Amniotic stem cell (primary cell): ENCODE measurements around the gene NPIPB6.

ENCODE experiments used
- DNase-seq: peaks from one replicate; lab custom pipeline; 2025; lab: John Stamatoyannopoulos, UW

Gene NPIPB6

DNA sequence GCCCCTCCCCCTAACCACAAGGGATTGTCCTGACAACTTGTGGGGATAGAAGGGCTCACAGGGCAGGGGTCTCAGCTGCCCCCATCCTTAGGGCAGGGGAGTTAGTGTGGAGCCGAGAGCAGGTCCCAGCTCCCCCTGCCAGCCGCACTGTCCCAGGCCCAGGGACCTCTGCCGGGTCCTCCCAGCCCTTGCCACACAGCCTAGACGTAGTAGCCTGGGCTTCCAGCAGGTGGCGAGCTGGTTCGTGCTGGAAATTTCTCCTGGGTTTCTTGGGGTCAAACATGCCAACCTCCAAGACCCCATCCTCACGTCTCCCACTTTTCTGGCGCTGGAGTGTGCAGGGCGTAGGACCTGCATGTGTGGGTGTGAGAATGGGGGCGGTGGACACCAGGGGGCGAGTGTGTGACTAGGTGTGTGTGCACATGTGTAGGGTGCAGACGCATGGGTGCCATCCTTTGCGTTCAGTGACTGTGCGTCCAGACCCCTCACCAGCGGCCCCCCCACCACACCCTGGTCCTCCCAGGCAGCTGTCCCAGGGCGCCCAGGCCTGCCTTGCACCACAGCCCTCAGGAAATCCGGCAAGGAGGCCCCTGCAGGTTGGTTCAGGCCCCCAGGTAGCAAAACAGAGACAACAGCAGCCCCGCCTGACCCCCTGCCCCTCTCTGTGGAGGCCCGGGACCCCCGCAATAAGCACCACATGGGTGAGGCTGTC, 41.5 kb downstream of the NPIPB6 start:
- DNase-seq, result no peak

DNA sequence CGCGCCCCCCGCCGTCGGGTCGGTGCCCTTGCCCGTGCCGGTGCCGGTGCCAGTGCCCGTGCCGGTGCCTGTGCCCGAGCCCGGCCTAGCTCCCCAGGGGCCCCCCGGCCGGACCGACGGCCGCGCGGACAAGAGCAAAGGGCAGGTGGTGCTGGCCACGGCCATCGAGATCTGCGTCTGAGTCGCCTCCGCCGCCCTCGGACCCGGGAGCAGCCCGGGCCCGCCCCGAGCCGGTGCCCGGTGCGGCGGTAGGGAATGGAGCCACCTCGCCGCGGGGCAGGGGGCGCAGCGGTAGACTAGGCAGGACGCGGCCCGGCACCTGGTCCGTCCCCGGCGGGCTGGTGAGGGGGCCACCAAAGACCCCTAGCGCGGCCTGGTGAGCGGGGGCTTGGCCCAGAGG, 42.6 kb downstream of the NPIPB6 start:
- DNase-seq, result no peak

DNA sequence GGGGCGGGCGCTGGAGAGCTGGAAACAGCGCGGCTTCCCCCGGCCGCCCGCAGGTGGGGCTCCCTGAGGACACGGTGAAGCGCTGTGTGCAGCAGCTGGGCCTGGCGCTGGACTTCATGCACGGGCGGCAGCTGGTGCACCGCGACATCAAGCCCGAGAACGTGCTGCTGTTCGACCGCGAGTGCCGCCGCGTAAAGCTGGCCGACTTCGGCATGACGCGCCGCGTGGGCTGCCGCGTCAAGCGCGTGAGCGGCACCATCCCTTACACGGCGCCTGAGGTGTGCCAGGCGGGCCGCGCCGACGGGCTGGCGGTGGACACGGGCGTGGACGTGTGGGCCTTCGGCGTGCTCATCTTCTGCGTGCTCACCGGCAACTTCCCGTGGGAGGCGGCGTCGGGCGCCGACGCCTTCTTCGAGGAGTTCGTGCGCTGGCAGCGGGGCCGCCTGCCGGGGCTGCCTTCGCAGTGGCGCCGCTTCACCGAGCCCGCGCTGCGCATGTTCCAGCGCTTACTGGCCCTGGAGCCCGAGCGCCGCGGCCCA, 43.2 kb downstream of the NPIPB6 start:
- DNase-seq, result no peak

DNA sequence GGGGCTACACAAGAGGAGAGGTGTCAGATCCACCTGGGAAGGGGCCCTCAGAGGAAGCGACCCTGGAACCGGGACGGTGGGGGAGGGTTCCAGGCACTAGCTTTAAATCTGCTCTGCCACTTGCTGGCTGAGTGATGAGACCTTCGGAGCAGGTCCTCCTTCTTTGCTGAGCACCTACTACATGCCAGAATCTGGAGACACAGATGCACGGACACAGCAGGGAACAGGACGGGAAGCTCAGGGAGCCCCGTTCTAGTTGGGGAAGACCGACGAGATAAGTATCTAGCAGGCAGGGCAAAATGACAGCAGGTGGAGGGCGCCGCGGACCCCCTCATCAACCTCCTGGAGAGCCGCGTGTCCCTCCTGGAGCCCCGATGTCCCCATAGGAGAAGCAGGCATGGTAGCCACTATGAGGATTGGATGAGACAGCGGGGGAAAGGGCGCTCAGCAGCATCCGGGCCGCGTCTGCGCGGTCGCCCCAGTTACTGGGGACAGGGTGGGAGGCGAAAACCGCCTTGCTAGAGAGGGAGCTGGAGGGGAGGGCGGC, 43.8 kb downstream of the NPIPB6 start:
- DNase-seq, result no peak

DNA sequence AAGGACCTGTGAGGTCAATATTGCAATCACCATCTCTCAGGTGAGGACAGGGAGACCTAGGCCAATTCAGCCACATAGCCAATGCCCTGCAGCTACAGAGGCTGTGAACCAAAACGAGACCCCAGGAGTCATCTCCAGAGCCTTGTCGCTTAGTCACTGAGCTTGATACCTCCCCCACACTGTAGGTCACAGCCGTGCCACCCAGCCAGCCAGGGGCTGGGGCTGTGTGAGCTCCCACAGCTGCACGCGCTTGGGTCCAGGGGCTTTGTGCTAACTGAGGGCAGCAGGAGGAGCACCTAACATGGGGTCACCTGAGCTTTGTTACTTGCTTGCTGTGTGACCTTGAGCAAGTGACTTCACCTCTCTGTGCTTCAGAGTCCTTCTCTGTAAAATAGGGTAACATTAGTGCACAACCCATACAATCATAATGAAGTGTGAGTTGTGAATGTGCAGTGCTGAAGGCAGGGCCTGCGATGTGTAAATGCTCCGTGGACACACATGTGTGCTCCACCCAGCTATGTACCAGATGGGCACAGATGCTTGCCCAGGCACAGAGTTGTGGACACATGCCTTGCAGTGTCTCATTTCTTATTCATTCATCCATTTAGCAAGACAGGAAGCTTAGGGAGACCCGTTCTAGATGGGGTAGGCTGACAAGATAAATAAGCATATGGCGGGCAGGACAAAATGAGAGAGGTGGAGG, 45.1 kb downstream of the NPIPB6 start:
- no peak for DNase-seq

DNA sequence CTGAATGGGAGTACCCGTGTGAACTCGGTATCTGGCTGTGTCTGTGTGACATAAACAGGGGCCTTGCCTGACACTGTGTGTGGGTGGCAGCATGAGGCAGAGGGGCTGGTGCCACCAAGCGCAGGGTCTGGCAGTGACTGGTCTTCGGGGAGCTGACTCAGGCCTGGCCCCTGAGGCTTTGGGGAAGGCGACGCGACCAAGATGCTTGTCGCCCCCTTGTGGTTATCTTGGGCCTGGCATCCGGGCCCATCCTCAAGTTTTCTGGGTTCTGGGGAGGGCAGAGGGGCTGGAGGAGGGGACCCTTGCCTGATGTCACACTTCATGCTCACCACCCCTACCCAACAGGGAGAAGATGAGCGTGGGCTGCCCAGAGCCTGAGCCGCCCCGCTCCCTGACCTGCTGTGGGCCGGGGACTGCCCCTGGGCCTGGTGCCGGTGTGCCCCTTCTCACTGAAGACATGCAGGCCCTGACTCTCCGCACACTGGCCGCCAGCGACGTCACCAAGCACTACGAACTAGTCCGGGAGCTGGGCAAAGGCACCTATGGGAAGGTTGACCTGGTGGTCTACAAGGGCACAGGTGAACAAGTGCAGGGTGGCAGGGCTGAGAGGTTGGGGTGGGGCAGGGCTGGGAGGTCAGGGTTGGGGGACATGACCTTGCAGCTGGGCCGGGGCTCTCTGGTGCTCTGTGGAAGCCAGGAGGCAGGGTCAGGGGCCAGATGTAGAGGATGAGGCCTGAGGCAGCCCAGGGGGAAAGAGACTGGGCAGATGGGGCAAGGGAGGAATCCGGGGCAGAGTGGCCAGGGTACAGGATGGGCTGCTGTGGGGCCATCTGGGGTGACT, 46.0 kb downstream of the NPIPB6 start:
- peak; percentile 30 for DNase-seq

DNA sequence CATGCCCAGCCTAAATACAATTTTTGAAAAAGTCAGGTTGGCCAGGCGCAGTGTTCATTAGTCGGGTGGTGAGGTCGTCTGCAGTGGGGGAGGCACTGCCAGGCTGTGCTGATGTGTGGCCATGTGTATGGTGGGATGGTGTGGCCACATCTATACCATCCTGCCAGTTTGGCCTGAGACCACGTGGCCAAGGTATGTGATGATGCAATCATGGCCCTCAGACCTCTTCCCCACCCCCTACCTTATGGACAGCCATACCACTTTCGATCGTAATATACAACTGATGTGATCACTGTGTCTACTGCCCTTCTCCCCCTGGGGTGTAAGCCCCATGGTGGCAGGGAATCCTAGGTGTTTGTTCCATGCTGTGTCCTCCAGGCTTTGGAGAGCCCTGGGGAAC, 47.3 kb downstream of the NPIPB6 start:
- no peak for DNase-seq

DNA sequence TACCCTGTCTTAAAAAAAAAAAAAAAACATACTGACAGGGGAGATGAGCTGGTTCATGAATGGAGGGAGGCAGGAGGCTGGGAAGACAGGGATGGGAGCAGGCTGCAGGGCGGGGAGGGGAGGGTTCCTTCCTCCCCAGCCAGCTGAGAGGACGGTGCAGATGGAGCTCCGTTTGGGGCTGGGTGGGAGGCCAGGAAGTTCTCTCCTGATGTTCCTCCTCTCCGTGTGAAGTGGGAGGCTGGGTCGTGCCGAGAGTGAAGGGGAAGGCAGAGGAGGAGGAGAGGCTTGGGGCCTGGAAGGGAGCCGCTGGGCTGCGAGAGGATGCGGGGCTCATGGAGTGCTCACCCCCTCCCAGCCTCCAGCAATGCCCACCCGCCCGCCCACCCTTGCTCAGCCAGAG, 49.7 kb downstream of the NPIPB6 start:
- DNase-seq, result no peak

DNA sequence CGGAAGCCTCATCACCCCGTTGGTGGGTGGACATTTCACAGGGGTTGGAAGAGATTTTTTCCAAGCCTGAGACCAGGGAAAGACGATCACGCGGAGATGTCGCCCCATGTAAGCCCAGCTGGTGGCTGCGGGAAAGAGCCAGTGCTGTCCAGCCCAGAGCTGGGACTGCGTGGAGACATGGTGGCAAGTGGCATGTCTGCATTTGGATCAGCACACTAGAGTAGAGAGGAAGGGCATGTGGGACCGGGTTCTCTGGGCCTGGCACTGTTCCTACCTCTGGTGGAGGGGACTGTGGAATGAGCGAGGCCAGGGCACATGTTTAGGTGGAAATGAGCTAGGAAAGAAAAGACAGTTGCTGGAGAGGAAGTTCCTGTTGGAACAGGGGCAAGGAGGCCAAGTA, 51.0 kb downstream of the NPIPB6 start:
- DNase-seq, result no peak

DNA sequence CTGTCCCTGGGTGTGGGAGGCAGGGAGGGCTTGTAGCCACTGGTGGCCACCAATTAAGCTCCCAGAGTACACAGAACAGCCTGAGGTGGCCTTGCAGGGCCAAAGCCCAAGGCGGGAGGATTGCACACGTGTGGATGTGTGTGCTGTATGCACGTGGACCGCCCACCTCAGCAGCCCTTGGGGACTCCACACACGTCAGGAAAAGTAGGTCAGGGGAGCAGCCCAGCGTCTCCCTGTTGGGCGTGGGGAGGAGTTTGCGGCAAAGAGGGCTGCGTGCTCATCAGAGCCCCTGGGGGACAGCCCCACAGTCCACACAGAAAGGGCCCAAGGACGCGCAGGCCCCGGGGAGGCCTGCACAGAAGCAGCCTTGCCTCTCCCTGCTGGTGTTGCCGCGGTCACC, 51.4 kb downstream of the NPIPB6 start:
- DNase-seq, result no peak

DNA sequence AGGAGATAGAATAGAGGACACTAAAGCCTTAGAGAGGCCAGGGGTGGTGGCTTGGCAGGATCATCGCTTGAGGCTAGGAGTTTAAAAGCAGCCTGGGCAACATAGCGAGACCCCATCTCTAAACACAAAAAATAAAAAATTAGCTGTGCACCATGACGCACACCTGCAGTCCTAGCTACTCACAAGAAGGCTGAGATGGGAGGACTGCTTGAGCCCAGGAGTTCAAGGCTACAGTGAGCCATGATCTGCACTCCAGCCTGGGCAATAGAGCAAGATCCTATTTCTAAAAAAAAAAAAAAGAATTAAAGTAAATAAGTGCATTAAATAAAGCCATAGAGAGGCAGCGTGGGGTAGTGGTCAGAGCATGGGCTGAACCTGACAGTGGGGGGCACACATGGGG, 51.9 kb downstream of the NPIPB6 start:
- no peak for DNase-seq

DNA sequence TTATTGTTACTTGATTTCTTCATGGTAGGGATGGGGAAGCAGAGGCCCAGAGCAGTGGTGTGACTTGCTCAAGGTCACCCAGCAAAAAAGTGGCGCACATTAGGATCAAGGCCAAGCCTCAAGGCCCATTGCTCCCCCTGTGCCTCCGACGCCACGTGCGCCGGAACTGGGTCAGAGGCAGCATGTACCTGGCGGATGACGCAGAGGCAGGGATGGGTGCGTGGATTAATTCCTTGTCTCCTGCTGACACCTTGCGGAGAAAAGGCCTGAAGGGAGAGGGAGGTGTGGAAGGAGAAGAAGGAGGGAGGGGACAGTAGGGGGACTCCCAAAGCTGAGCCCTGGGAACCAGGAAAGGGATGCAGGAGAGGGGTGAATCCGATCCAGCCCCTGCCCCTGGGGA, 52.5 kb downstream of the NPIPB6 start:
- DNase-seq, result no peak

DNA sequence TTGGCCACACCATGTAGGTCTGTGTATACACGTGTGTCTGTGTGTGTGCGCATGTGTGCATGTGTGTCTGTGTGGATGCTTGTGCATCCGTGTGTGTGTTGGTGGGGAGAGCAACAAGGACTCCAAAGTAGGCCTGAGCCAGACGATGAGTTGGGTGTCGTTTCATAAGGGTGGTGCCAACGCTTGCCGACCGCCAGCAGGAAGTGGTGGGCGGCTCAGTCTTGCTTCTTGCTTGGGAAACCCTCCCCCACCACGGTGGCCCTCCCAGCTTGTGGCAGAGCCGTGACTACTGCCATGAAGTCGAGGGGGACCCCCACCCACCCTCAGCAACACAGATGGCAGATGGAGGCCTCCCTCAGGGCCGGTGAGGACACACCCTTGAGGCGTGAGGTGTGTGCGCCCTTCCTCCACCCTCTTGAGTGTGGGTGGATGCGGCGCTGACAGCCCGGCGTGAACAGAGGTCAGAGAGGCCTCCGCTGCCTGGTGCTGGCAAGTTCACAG, 53.4 kb downstream of the NPIPB6 start:
- no peak for DNase-seq

DNA sequence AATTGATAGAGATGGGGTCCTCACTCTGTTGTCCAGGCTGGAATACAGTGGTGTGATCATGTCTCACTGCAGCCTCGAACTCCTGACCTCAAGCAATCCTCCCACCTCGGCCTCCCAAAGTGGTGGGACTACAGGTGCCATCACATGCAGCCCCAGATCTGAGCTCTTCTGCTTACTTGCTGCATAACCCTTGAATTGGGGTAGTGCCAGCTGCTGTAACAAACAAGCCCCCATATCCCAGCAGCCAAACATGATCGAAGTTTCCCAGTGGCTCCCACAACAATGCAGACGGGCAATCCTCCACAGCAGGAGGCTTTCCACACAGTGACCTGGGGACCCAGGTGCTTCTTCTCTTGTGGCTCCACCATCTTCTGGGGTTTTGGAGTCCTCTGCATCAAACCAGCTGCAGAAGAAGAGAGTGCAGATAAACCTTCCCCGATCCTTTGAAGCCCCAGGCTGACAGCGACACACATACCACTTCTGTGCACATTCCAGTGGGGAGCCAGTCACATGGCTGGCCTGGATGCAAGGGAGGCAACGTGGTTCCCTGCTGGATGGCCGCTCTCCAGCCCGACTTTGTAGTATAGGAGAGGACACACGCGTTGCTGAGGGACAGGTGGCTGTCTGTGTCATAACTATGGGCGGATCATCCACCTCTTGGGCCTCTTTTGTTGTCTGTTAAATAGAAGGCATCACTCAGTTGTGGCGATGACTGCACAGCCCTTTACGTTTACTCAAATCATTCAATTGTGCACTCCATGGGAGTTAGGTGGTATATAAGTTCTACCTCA, 54.3 kb downstream of the NPIPB6 start:
- no peak for DNase-seq

DNA sequence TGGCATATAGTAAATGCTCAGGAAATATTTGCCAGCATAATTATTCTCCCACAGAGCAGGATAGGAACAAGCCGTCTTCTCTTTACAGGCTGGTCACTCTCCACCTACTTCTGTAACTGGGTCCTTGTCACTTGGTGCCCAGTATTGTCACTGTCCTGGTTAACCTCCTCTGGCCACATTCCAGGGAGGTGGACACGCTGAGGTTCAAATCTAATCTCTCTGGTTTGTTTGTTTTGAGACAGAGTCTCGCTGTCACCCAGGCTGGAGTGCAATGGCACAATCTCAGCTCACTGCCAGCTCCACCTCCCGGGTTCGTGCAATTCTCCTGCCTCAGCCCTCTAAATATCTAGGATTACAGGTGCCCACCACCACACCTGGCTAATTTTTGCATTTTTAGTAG, 55.4 kb downstream of the NPIPB6 start:
- DNase-seq, result no peak

DNA sequence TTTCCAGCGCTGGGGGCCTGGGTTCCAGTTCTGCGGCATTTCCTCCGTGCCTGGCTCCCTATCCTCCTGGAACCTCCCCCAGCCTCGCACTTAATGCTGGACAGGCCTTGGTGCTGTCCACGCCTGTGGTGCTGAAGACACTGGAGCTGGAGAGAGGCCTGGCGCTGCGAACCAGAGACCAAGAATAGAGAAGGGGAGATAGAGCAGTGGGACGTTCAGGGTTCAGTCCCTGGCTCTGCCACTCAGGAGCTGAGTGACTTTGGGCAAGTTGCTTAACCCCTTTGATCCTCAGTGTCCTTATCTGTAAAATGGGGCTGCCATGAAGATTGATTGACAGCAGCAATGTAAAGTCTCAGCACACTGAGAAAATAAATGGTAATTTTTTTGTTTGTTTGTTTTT, 59.1 kb downstream of the NPIPB6 start:
- DNase-seq, result no peak

DNA sequence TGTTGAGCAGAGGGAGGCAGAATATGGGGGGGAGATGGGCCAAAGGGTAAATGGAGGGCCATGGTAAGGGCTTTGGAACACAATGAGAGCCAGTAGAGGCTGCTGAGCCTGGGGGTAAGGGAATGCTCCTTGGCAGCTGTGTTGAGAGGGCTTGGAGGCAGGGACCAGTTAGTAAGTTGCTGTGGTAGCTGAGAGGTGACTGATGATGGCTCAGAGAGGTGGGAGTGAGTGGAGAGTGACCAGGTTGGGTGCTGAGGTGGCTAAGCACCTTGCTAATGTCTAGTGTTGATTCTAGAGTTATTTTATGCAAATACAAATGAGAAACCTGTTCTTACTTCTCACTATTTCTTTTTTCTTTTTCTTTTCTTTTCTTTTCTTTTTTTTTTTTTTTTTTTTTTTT, 60.2 kb downstream of the NPIPB6 start:
- DNase-seq, result no peak

DNA sequence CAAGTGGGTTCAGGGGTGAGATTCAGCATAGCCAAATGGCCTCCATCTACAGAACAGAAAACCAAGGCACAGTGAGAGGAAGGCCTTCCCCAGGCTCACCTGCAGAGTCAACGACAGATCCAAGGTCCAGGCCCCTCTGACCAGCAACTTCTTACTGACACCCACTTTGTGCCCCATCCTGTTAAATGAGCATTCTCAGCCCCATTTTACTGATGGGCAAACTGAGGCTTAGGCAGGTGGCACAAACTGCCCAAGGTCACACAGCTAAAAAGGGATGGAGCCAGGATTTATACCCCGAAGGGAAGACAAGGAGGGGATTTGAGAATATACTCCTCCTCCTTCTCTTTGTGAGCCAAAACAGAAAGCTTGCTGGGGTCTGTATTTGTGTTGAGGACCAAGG, 61.7 kb downstream of the NPIPB6 start:
- no peak for DNase-seq

DNA sequence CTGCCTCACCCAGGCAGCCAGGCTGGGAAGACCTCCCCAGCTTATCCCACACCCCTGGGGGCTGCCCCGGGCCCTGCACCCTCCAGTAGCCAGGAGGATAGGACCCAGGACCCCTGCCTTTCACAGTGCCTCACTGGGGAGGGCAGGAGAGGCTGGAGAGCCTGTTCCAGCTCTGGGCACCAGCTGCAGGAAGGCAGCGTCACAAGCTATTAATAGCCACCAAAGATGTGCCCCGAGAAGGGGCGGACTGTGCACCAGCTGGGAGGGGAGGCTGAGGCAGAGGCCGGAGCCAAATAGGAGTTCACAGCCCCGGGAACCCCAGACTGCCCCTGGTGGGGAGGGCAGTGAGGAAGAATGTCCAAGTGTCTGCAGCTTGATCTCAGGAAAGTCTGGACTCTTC, 62.2 kb downstream of the NPIPB6 start:
- no peak for DNase-seq

DNA sequence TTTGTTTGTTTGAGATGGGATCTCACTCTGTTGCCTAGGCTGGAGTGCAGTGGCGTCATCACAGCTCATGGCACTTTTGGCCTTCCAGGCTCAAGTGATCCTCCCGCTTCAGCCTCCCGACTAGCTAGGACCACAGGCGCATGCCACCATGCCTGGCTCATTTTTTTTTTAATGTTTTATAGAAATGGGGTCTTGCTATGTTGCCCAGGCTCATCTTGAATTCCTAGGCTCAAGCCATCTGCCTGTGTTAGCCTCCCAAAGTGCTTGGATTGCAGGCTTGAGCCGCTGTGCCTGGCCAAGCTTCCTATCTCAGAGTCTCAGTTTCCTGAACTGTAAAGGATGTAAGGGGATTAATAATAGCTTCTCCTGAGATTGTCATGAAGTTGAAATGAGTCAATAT, 63.0 kb downstream of the NPIPB6 start:
- DNase-seq, result no peak

DNA sequence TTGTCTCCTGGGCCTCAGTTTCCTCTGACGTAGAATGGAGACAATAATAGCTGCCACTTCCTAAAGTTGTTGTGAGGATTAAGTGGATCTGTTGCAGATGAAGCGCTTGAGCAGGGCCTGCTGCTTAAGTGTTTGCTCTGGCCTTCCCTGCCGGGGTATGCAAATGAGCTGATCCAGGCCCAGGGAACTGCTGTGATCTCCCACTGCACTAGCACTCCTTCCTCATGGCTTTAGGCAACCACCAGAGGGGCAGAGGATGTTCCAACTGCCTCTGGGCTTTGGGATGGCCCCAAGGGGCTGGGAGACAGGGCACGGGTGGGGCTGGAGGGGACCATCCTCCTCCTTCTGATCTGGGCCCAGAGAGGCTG, 64.8 kb downstream of the NPIPB6 start:
- no peak for DNase-seq
